ENCODE measurements around the gene CALB2. TPM values are rescaled to one million over a fixed set of nuclear protein-coding genes. Genes with fewer than 3 reads are reported as not detected.

The CALB2 gene
- total and polyA plus RNA-seq, 2 of the 13 experiments (the other 11 are each of a cell fraction or from before 2014, with no cell fraction given), result 0.37 to 0.40 TPM

- TF ChIP-seq PRMT3 (CRISPR knock-in tag; IDR thresholded peaks at IDR 0.05; ENCODE audit: borderline replicate concordance, low read depth) (no peak), ZNF878 (CRISPR knock-in tag; IDR thresholded peaks at IDR 0.05) (no peak), PHF5A (CRISPR knock-in tag; IDR thresholded peaks at IDR 0.05; ENCODE audit: low read depth, unreplicated experiment) (no peak), RNF2 (conservative IDR thresholded peaks at IDR 0.05; ENCODE audit: low read depth) (no peak), PHF21A (CRISPR knock-in tag; IDR thresholded peaks at IDR 0.05) (no peak)
These were observed 54.8 kb downstream of the CALB2 start (continued) for GRCh38 chr16:71413341-71413740.

- Histone ChIP-seq H4K20me1 (ENCODE audit: insufficient read depth, low read length) (0 out of 2 replicates have a peak, but pooled peaks cover 3% of the 10 kb centered on the region), H3K4me1 (ENCODE audit: insufficient read depth, low read length) (peaks cover 11% of the 10 kb centered on the region; the same call in 1 of the 2 replicates), H3K9me3 (ENCODE audit: low read length) (no peaks in the 10 kb centered on the region), H3K27me3 (ENCODE audit: control insufficient read depth in 1 of 2, insufficient read depth in 2 of 2, low read length in 2 of 2) (peaks cover 2 to 51% of the 10 kb centered on the region in 2 experiments), H3K27ac (ENCODE audit: extremely low read length, insufficient read depth, low read length) (no peak overlapping the region), H3K4me3 (replicated peaks in 1 of 3; ENCODE audit: insufficient read depth in 1 of 3, low read depth in 2 of 3, low read length in 3 of 3) (no peak overlapping the region), H3K9ac (ENCODE audit: insufficient read depth, low read depth, low read length) (no peak overlapping the region), H3K36me3 (replicated peaks in 1 of 2; ENCODE audit: control insufficient read depth in 1 of 2, insufficient read depth in 2 of 2, low read length in 2 of 2) (no peaks in the 10 kb centered on the region), H2AFZ (ENCODE audit: low read length) (no peak overlapping the region), H3K79me2 (ENCODE audit: insufficient read depth, low read length) (no peaks in the 10 kb centered on the region), H3K4me2 (ENCODE audit: low read depth, low read length) (no peak overlapping the region)
- ATAC-seq (no peak), FAIRE-seq (no peak), DNase-seq (ENCODE audit: low spot score) (no peak)
- CTCF ChIA-PET (ENCODE audit: low intra/inter-chr PET ratio, low total read pairs), result no interaction called here
- 3% methylated on average over 4 of the region's 5 CpGs for WGBS (ENCODE audit: low lambda C conversion rate)
- POLR2A ChIA-PET, result no interaction called here
- in situ Hi-C loops (cut with HindIII; ENCODE audit: extremely low pct_ligation_motif_present, low pct_unique_long_range_greater_than_20kb), result loop anchor here (5.0 kb wide), 1 partner anchor 88 kb away; no protein-coding TSS in a partner anchor
- BruUV-seq (replicated peaks), result no TSS peak
- intact Hi-C loops (cut with micrococcal nuclease; ENCODE audit: unreplicated experiment), result loop anchor here (5.0 kb wide), 1 partner anchor 138 kb away; no protein-coding TSS in a partner anchor
- TF ChIP-seq CCAR2 (optimal IDR thresholded peaks at IDR 0.05; ENCODE audit: low read depth, low read length) (no peak), CENPT (CRISPR knock-in tag; IDR thresholded peaks at IDR 0.05; ENCODE audit: low read depth) (no peak), LRRFIP1 (CRISPR knock-in tag; conservative IDR thresholded peaks at IDR 0.05) (no peak), CEBPG (CRISPR knock-in tag; IDR thresholded peaks at IDR 0.05) (peak; percentile 64), ZFY (CRISPR knock-in tag; IDR thresholded peaks at IDR 0.05) (no peak), CEBPB (IDR thresholded peaks at IDR 0.05; ENCODE audit: borderline replicate concordance, low read depth, low read length) (peak; percentile 68; the same call in 1 of the 2 replicates), ZNF776 (CRISPR knock-in tag; IDR thresholded peaks at IDR 0.05) (no peak), YEATS2 (CRISPR knock-in tag; IDR thresholded peaks at IDR 0.05; ENCODE audit: borderline replicate concordance) (no peak), CAMTA2 (CRISPR knock-in tag; IDR thresholded peaks at IDR 0.05; ENCODE audit: borderline replicate concordance) (no peak), UBTF (CRISPR knock-in tag; IDR thresholded peaks at IDR 0.05) (no peak), TFAP4 (IDR thresholded peaks at IDR 0.05; ENCODE audit: borderline replicate concordance, low read depth) (no peak), RAD51 (IDR thresholded peaks at IDR 0.05; ENCODE audit: borderline replicate concordance) (no peak)
- TF ChIP-seq, protein P1, sequence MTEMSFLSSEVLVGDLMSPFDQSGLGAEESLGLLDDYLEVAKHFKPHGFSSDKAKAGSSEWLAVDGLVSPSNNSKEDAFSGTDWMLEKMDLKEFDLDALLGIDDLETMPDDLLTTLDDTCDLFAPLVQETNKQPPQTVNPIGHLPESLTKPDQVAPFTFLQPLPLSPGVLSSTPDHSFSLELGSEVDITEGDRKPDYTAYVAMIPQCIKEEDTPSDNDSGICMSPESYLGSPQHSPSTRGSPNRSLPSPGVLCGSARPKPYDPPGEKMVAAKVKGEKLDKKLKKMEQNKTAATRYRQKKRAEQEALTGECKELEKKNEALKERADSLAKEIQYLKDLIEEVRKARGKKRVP (CRISPR knock-in tag; IDR thresholded peaks at IDR 0.05), result peak in 1 of 2 experiments; percentile 63; a peak in 2 of 4 replicates
These were observed 55.5 kb downstream of the CALB2 start for GRCh38 chr16:71414038-71414437.
